GM12878 (cell line): ENCODE measurements around the gene NHSL1. TPM values are rescaled to one million over a fixed set of nuclear protein-coding genes. Genes with fewer than 3 reads are reported as not detected.

ENCODE experiments used
- ATAC-seq: fragments of 200-7000 bp; cut with Tn5 transposase; 3 replicates; pipeline ENCODE4 v1.9.1; 2020; ENCODE audit warnings: mild to moderate bottlenecking, moderate library complexity
- BruUV-seq: library from RNA; stranded (reverse); fragments of 400-500 nt; replicated peaks from 2 replicates; lab custom pipeline; 2021; lab: Mats Ljungman, UMichigan
- CTCF ChIA-PET: fragments of 300-600 bp; sonication (Branson Sonifier 250); formaldehyde crosslinking; extraction: SDS; loops from one replicate; lab custom pipeline; 2021; ENCODE audit warnings: inconsistent platforms; lab: Yijun Ruan, JAX
- POLR2A ChIA-PET: fragments of 350-600 bp; formaldehyde crosslinking; extraction: SDS; loops from one replicate; lab custom pipeline; 2021; ENCODE audit warnings: inconsistent platforms; lab: Charles Lee
- RAD21 ChIA-PET: fragments of 300-600 bp; sonication (Branson Sonifier 250); formaldehyde crosslinking; loops from one replicate; lab custom pipeline; 2023; ENCODE audit warnings: antibody characterized with exemption; ENCODE audit not compliant: unreplicated experiment; lab: Charles Lee
- SMC1A ChIA-PET: fragments of 300-600 bp; sonication (Branson Sonifier 250); formaldehyde crosslinking; loops from one replicate; lab custom pipeline; 2023; ENCODE audit not compliant: unreplicated experiment, uncharacterized antibody; lab: Charles Lee
- DNase-seq: peaks from one replicate; pipeline ENCODE4 v3.0.0-alpha.2; 2011; ENCODE audit warnings: low read depth, low spot score
- FAIRE-seq: peaks from 3 replicates; lab custom pipeline; 2011; peaks lifted over from hg19 to GRCh38; lab: Jason Lieb, UNC
- H2AFZ ChIP-seq: 2 replicates; pipeline ENCODE4 v1.6.0; 2011; ENCODE audit warnings: low read depth, low read length, control low read depth; ENCODE audit not compliant: control insufficient read depth
- H3K27ac ChIP-seq: 2 replicates; pipeline ENCODE4 v1.5.1; 2011; ENCODE audit warnings: control low read depth; ENCODE audit not compliant: control insufficient read depth, insufficient read depth
- H3K27me3 ChIP-seq, 2 experiments: replicated peaks in 1 of 2; 2 replicates each; pipeline versions ENCODE4 v1.6.0 to v1.6.1; 2011; ENCODE audit warnings: low read length in 1 of 2; ENCODE audit not compliant: control insufficient read depth in 2 of 2, insufficient read depth in 2 of 2
- H3K36me3 ChIP-seq, 2 experiments: 2 replicates each; pipeline ENCODE4 v1.5.1; 2011; ENCODE audit warnings: low read length in 1 of 2; ENCODE audit not compliant: control insufficient read depth in 2 of 2, insufficient read depth in 2 of 2
- H3K4me1 ChIP-seq: 2 replicates; pipeline ENCODE4 v1.6.1; 2011; ENCODE audit warnings: mild to moderate bottlenecking, low read length, moderate library complexity, mixed read lengths; ENCODE audit not compliant: control insufficient read depth, insufficient read depth
- H3K4me2 ChIP-seq: 2 replicates; pipeline ENCODE4 v1.6.0; 2011; ENCODE audit warnings: control low read depth; ENCODE audit not compliant: control insufficient read depth, insufficient read depth
- H3K4me3 ChIP-seq: fragments of 200-600 bp; sonication (generic); 2 replicates; pipeline ENCODE4 v1.5.1; 2016
- H3K79me2 ChIP-seq: 2 replicates; pipeline ENCODE4 v1.6.0; 2011; ENCODE audit warnings: low read length; ENCODE audit not compliant: control insufficient read depth, insufficient read depth
- H3K9ac ChIP-seq: 2 replicates; pipeline ENCODE4 v1.8.0; 2011; ENCODE audit warnings: low read length, control low read depth, mixed read lengths; ENCODE audit not compliant: control insufficient read depth, insufficient read depth
- H3K9me3 ChIP-seq: replicated peaks from 3 replicates; pipeline ENCODE4 v1.5.1; 2011; ENCODE audit warnings: mild to moderate bottlenecking, low read length; ENCODE audit not compliant: control insufficient read depth, insufficient read depth
- H4K20me1 ChIP-seq: 2 replicates; pipeline ENCODE4 v1.6.0; 2011; ENCODE audit not compliant: control insufficient read depth, insufficient read depth
- ATF7 ChIP-seq: fragments of 450-650 bp; IDR thresholded peaks from 2 replicates; pipeline ENCODE4 v1.6.1; 2016; ENCODE audit warnings: low read depth, mild to moderate bottlenecking
- CBX5 ChIP-seq: sonication (generic); IDR thresholded peaks from 2 replicates; pipeline ENCODE4 v1.6.1; 2016; ENCODE audit warnings: low read depth, moderate library complexity, mild to moderate bottlenecking, inconsistent platforms
- HCFC1 ChIP-seq: fragments of 150-350 bp; IDR thresholded peaks from 2 replicates; pipeline ENCODE4 v1.6.1; 2014; ENCODE audit warnings: low read length
- RAD21 ChIP-seq: IDR thresholded peaks from 2 replicates; pipeline ENCODE4 v1.6.1; 2011; ENCODE audit warnings: mild to moderate bottlenecking, low read depth, low read length, moderate library complexity; ENCODE audit not compliant: insufficient read depth
- RCOR1 ChIP-seq: conservative IDR thresholded peaks from 2 replicates; pipeline ENCODE4 v1.6.1; 2012; ENCODE audit warnings: low read depth, low read length, improper control_type of control experiment
- SREBF1 ChIP-seq: IDR thresholded peaks from 2 replicates; pipeline ENCODE4 v1.6.1; 2012; ENCODE audit warnings: mild to moderate bottlenecking, low read length
- WGBS: methylation state at CpG from one replicate; pipeline ENCODE4 v1.1.6; 2016; ENCODE audit warnings: low lambda C conversion rate; ENCODE audit not compliant: insufficient replicate concordance, insufficient coverage; ENCODE audit errors: missing lambda C conversion rate; 5-methylcytosine and 5-hydroxymethylcytosine counted together
- in situ Hi-C: fragments of 300-500 bp; cut with MboI; formaldehyde crosslinking; loops from 9 replicates; pipeline ENCODE4 v1.14.3; 2018; ENCODE audit warnings: mixed read lengths
- intact Hi-C: fragments of 100-400 bp; cut with micrococcal nuclease; formaldehyde crosslinking; loops from one replicate; pipeline ENCODE4 v1.14.2; 2022; ENCODE audit not compliant: unreplicated experiment
- polyA plus RNA-seq, 11 experiments: library from polyadenylated mRNA; depleted of rRNA in 4 of 11; unstranded in 6 of 11; stranded (reverse) in 5 of 11; fragments of >200 nt; fragmentation: Nextera tagmentation in 4 of 11; fragmentation: Illumina TruSeq in 1 of 11; extraction: Ambion mirVana in 4 of 11; extraction: Trizol in 1 of 11; gene quantifications; 1 replicate in 1 of 11; 2 replicates in 10 of 11; pipeline versions ENCODE4 v1.2.1 to v1.2.3, GENCODE V29; 2011 to 2016; ENCODE audit warnings: inconsistent platforms in 2 of 11, missing spikeins in 2 of 11, low read depth in 1 of 11
- total RNA-seq, 4 experiments: library from RNA; depleted of rRNA in 3 of 4; stranded (reverse); fragments of >200 nt in 3 of 4; fragmentation: Illumina TruSeq in 1 of 4; extraction: Trizol in 1 of 4; gene quantifications; 2 replicates each; pipeline versions ENCODE4 v1.2.1 to v1.2.3, GENCODE V29; 2013 to 2021
- TF ChIP-seq, protein P1 (sequence below): fragments of 450-650 bp; IDR thresholded peaks from 2 replicates; pipeline ENCODE4 v1.6.1; 2016; ENCODE audit warnings: mild to moderate bottlenecking

The NHSL1 gene
- total and polyA plus RNA-seq, 10 of the 15 experiments (the other 5 are each of a cell fraction or from before 2014, with no cell fraction given), result 0.26 to 14.1 (median 0.90) TPM

DNA sequence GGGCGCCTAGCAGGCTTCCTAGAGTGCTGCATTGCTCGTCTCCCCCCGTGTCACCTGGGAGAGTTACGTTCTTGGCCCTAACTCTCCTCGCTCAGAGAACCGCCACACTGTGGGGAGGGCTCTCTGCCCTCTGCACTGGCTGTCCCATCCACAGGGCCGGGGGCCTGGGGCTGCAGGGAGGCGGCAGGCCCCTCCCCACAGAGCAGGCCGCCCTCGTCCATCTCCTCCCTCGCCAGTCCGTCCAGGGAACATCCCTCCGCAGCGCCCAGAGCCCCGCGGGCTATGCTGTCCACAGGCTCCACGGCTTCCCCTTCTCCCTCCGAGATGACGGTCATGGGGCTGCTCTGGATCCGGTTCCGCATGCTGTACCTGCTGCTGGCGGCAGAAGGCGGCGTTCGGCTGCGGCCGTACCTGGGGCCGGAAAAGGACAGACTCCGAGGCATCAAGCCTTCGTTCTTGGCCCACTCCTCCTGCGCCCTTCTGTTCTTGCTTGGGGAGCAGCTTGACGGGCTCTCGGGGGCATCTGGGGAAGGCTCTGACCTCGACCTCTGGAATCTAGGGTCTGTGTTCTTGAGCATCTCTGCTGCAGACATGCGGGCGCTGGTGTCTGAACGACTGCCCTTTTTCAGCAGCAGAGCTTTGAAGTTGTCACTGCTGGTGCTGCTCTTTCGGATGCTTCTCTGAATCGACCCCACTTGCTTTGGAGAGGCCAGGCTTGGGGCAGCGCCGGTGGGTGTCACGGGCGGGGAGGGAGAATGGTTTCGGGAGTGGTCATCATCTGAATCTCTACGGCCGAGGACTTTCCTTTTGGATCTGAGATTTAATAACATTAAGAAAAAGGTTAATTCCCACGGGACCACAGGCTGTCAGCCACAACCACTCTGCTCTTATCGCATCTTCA, 75.0 kb downstream of the NHSL1 start:
- SMC1A ChIA-PET, result interaction anchor here (0.9 to 10.0 kb wide), 5 partner anchors 9 to 85 kb away, joined by 3 to 234 read pairs (median 4); no protein-coding TSS in a partner anchor

More for the DNA sequence above, 75.0 kb downstream of the NHSL1 start:
- ChIA-PET RAD21 (interaction anchor here (1.1 to 9.4 kb wide), 3 partner anchors 24 to 83 kb away, joined by 3 to 202 read pairs (median 4); partner anchors contain the start of gene NHSL1), CTCF (interaction anchor here (0.6 to 17.0 kb wide), 5 partner anchors 12 to 716 kb away, joined by 3 to 387 read pairs (median 11); no protein-coding TSS in a partner anchor), POLR2A (interaction anchor here (0.6 to 1.0 kb wide), 2 partner anchors 78 to 121 kb away, joined by 3 read pairs; no protein-coding TSS in a partner anchor)
- FAIRE-seq (no peak), ATAC-seq (no peak), DNase-seq (no peak)
- no peaks in the 10 kb centered on the region for H3K4me1 ChIP-seq
- WGBS, result 74% methylated on average over 42 of the region's 48 CpGs
- H2AFZ ChIP-seq, result no peak overlapping the region
- no peaks in the 10 kb centered on the region for H4K20me1 ChIP-seq
- H3K9ac ChIP-seq, result no peak overlapping the region
- H3K9me3 ChIP-seq, result no peaks in the 10 kb centered on the region
- no peak overlapping the region for H3K27ac ChIP-seq
- TF ChIP-seq RAD21, result no peak
- TF ChIP-seq CBX5, result no peak
- TF ChIP-seq, protein P1, sequence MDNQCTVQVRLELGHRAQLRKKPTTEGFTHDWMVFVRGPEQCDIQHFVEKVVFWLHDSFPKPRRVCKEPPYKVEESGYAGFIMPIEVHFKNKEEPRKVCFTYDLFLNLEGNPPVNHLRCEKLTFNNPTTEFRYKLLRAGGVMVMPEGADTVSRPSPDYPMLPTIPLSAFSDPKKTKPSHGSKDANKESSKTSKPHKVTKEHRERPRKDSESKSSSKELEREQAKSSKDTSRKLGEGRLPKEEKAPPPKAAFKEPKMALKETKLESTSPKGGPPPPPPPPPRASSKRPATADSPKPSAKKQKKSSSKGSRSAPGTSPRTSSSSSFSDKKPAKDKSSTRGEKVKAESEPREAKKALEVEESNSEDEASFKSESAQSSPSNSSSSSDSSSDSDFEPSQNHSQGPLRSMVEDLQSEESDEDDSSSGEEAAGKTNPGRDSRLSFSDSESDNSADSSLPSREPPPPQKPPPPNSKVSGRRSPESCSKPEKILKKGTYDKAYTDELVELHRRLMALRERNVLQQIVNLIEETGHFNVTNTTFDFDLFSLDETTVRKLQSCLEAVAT, result no peak
- no peak for TF ChIP-seq SREBF1
- no peak for TF ChIP-seq RCOR1
- no peak for TF ChIP-seq ATF7
- TF ChIP-seq HCFC1, result no peak
- H3K36me3 ChIP-seq, result peaks cover 0 to 4% of the 10 kb centered on the region in 2 experiments; a peak in 2 of 4 replicates
- intact Hi-C loops (no loop called here), in situ Hi-C loops (no loop called here)
- no peak overlapping the region for H3K4me2 ChIP-seq
- no peaks in the 10 kb centered on the region for H3K27me3 ChIP-seq
- BruUV-seq, result no TSS peak
- H3K79me2 ChIP-seq, result no peaks in the 10 kb centered on the region
- H3K4me3 ChIP-seq, result no peak overlapping the region
